Smooth muscle cell (in vitro differentiated cells): ENCODE results near the gene BPI. TPM values are rescaled to one million over a fixed set of nuclear protein-coding genes. Genes with fewer than 3 reads are reported as not detected.
"Not testable (repeated sequence)": the region's sequence is repeated elsewhere in the genome, so short reads cannot be mapped to it uniquely, and the experiment has no call there.

Experiments
- DNase-seq: peaks from one replicate; lab custom pipeline; 2025; ENCODE audit not compliant: unreplicated experiment; lab: John Stamatoyannopoulos, UW
- H2AFZ ChIP-seq: fragments of 200-600 bp; sonication (generic); 2 replicates; pipeline ENCODE4 v1.6.0; 2016; ENCODE audit warnings: antibody characterized with exemption, low read depth, mild to moderate bottlenecking
- H3F3A ChIP-seq: fragments of 200-600 bp; sonication (generic); 2 replicates; pipeline ENCODE4 v1.6.0; 2017; ENCODE audit warnings: antibody characterized with exemption, low read depth
- H3K27ac ChIP-seq: fragments of 200-600 bp; sonication (generic); 2 replicates; pipeline ENCODE4 v1.5.1; 2016; ENCODE audit warnings: low read depth, mild to moderate bottlenecking
- H3K27me3 ChIP-seq: fragments of 200-600 bp; sonication (generic); 2 replicates; pipeline ENCODE4 v1.6.1; 2016; ENCODE audit warnings: low read depth, mild to moderate bottlenecking
- H3K36me3 ChIP-seq: fragments of 200-600 bp; sonication (generic); 2 replicates; pipeline ENCODE4 v1.5.1; 2016; ENCODE audit warnings: low read depth
- H3K4me1 ChIP-seq: fragments of 200-600 bp; sonication (generic); 2 replicates; pipeline ENCODE4 v1.5.1; 2016; ENCODE audit warnings: low read depth
- H3K4me2 ChIP-seq: fragments of 200-600 bp; sonication (generic); 2 replicates; pipeline ENCODE4 v1.6.0; 2016; ENCODE audit warnings: mild to moderate bottlenecking
- H3K4me3 ChIP-seq: fragments of 200-600 bp; sonication (generic); 2 replicates; pipeline ENCODE4 v1.5.1; 2016; ENCODE audit warnings: mild to moderate bottlenecking
- H3K79me2 ChIP-seq: fragments of 200-600 bp; sonication (generic); 2 replicates; pipeline ENCODE4 v1.6.0; 2016; ENCODE audit warnings: low read depth, mild to moderate bottlenecking
- H3K9ac ChIP-seq: fragments of 200-600 bp; sonication (generic); 2 replicates; pipeline ENCODE4 v1.6.0; 2016; ENCODE audit warnings: low read depth
- H3K9me3 ChIP-seq: fragments of 200-600 bp; sonication (generic); replicated peaks from 2 replicates; pipeline ENCODE4 v1.5.1; 2016; ENCODE audit warnings: low read depth
- H4K20me1 ChIP-seq: fragments of 200-600 bp; sonication (generic); 2 replicates; pipeline ENCODE4 v1.6.0; 2016; ENCODE audit warnings: low read depth
- CTCF ChIP-seq: fragments of 200-600 bp; sonication (generic); IDR thresholded peaks from 2 replicates; pipeline ENCODE4 v1.5.1; 2017; ENCODE audit warnings: borderline replicate concordance, mild to moderate bottlenecking, antibody characterized with exemption; ENCODE audit not compliant: insufficient read depth, poor library complexity, severe bottlenecking
- WGBS: methylation state at CpG from one replicate; pipeline ENCODE4 v1.1.7; 2016; ENCODE audit warnings: low lambda C conversion rate; 5-methylcytosine and 5-hydroxymethylcytosine counted together
- polyA plus RNA-seq: library from polyadenylated mRNA; unstranded; fragments of >200 nt; fragmentation: Nextera tagmentation; extraction: Ambion mirVana; gene quantifications from 2 replicates; pipeline ENCODE4 v1.2.1, GENCODE V29; 2016
- total RNA-seq: library from RNA; depleted of rRNA; stranded (reverse); fragments of >200 nt; gene quantifications from 2 replicates; pipeline ENCODE4 v1.2.3, GENCODE V29; 2014

The BPI gene
- total and polyA plus RNA-seq, 2 experiments from 2014 or later = not detected

GRCh38 chr20:38313676-38314075 is 9.7 kb downstream of the BPI start:
- H2AFZ ChIP-seq = no peak overlapping the region
- H3K27ac ChIP-seq = no peak overlapping the region
- no peaks in the 10 kb centered on the region for H3K79me2 ChIP-seq
- H3K4me1 ChIP-seq = no peaks in the 10 kb centered on the region
- H3K27me3 ChIP-seq = peaks cover 14% of the 10 kb centered on the region
- H3K4me3 ChIP-seq = no peak overlapping the region
- H3F3A ChIP-seq = no peaks in the 10 kb centered on the region
- no peak overlapping the region for H3K4me2 ChIP-seq
- H3K36me3 ChIP-seq = no peaks in the 10 kb centered on the region
- H4K20me1 ChIP-seq = no peaks in the 10 kb centered on the region
- TF ChIP-seq CTCF = no peak
- H3K9ac ChIP-seq = no peak overlapping the region
- WGBS = 98% methylated on average over 2 of the region's 2 CpGs
- no peak for DNase-seq
- no peaks in the 10 kb centered on the region for H3K9me3 ChIP-seq

- H2AFZ ChIP-seq, H3K9me3 ChIP-seq, H3K79me2 ChIP-seq, DNase-seq, H4K20me1 ChIP-seq, H3F3A ChIP-seq, H3K27ac ChIP-seq, H3K4me1 ChIP-seq, H3K4me3 ChIP-seq, H3K4me2 ChIP-seq, H3K36me3 ChIP-seq, H3K9ac ChIP-seq: not testable (repeated sequence)
- WGBS = 94% methylated on average over 1 of the region's 1 CpG
- H3K27me3 ChIP-seq = peaks cover 17% of the 10 kb centered on the region
Observed at GRCh38 chr20:38314350-38314749, 10.4 kb downstream of the BPI start.

DNA sequence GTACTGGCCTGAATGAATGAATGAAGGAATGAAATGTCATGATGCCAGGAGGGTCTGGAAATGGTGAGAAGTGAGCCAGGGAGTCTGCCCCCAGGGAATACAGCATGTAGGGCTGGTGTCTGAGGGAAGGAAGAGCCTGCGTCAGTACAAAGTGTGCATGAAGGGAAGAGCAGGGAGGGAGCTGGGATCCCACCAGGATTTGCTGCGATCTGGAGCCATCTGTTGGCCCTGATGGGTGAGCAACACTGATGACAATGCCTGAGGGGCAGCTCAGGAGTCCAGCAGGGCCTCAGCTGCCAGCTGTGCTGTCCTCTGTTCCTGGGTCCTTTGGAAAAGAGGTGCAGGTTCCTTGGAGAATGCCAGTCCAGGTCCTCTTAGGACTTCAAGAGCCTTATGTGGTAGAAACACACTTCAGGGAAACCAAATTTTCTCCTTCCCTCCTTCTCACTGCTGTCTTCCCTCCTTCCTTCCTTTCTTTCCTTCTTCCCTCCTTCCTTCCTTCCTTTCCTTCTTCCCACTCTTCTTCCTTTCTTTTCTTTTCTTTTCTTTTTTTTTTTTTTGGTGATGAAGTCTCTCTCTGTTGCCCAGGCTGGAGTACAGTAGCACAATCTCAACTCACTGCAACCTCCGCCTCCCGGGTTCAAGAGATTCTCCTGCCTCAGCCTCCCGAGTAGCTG is 11.5 kb downstream of the BPI start:
- Histone ChIP-seq H3K27ac (no peak overlapping the region), H2AFZ (no peak overlapping the region), H3K27me3 (peaks cover 18% of the 10 kb centered on the region), H4K20me1 (no peaks in the 10 kb centered on the region), H3K36me3 (no peaks in the 10 kb centered on the region), H3K79me2 (no peaks in the 10 kb centered on the region), H3K9ac (no peak overlapping the region), H3K4me3 (no peak overlapping the region), H3F3A (no peaks in the 10 kb centered on the region), H3K4me2 (no peak overlapping the region), H3K9me3 (no peaks in the 10 kb centered on the region), H3K4me1 (no peaks in the 10 kb centered on the region)
- TF ChIP-seq CTCF = no peak
- no peak for DNase-seq
- WGBS = 83% methylated on average over 5 of the region's 5 CpGs

- H3K36me3 ChIP-seq = no peaks in the 10 kb centered on the region
- no peak for TF ChIP-seq CTCF
- H3K9me3 ChIP-seq = no peaks in the 10 kb centered on the region
- WGBS = 82% methylated on average over 4 of the region's 4 CpGs
- H3K4me1 ChIP-seq = no peaks in the 10 kb centered on the region
- no peak overlapping the region for H3K4me2 ChIP-seq
- no peak overlapping the region for H3K9ac ChIP-seq
- no peaks in the 10 kb centered on the region for H3K79me2 ChIP-seq
- H3K4me3 ChIP-seq = no peak overlapping the region
- no peak for DNase-seq
- H3K27ac ChIP-seq = no peak overlapping the region
- H2AFZ ChIP-seq = no peak overlapping the region
- no peaks in the 10 kb centered on the region for H4K20me1 ChIP-seq
- H3K27me3 ChIP-seq = peaks cover 11% of the 10 kb centered on the region
- no peaks in the 10 kb centered on the region for H3F3A ChIP-seq
Observed at GRCh38 chr20:38316341-38316740, 12.4 kb downstream of the BPI start.
